ENCODE measurements around the gene C22orf39. TPM values are rescaled to one million over a fixed set of nuclear protein-coding genes. Genes with fewer than 3 reads are reported as not detected.

Gene C22orf39
- total RNA-seq, 1 donor from 2014 or later: 36.4 TPM

GRCh38 chr22:19434829-19435580 is 12.5 kb downstream of the C22orf39 start:
- Histone ChIP-seq H3K36me3 (peaks cover 39% of the 10 kb centered on the region), H3K9me3 (no peaks in the 10 kb centered on the region), H3K27me3 (ENCODE audit: low read depth) (no peaks in the 10 kb centered on the region), H3K4me3 (no peak overlapping the region), H3K27ac (no peak overlapping the region), H3K4me1 (peaks cover 17% of the 10 kb centered on the region)
- intact Hi-C loops (cut with DNase I): no loop called here
- TF ChIP-seq CTCF (IDR thresholded peaks at IDR 0.05): no peak
- ATAC-seq (no peak), DNase-seq (no peak)

DNA sequence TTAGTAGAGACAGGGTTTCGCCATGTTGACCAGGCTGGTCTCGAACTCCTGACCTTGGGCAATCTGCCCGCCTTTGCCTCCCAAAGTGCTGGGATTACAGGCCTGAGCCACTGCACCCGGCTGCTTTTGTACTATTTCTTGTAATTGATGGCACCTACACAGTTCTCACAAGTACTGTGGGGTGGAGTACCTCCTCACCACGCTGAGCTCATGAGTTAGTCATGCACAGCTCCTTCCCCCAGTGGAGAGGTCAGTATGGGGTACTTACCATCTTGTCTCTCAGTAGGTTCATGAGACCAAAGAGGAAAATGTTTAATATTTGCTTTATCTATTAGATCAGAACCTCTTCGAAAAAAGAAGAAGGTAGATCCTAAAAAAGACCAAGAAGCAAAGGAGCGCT is 13.1 kb downstream of the C22orf39 start:
- Histone ChIP-seq H3K4me3 (no peak overlapping the region), H3K36me3 (peaks cover 39% of the 10 kb centered on the region), H3K27ac (no peak overlapping the region), H3K4me1 (peaks cover 23% of the 10 kb centered on the region), H3K9me3 (no peaks in the 10 kb centered on the region), H3K27me3 (ENCODE audit: low read depth) (no peaks in the 10 kb centered on the region)
- no peak for TF ChIP-seq CTCF (IDR thresholded peaks at IDR 0.05)
- intact Hi-C loops (cut with DNase I): no loop called here
- ATAC-seq (no peak), DNase-seq (no peak)

- TF ChIP-seq CTCF (IDR thresholded peaks at IDR 0.05): no peak
- Histone ChIP-seq H3K9me3 (no peaks in the 10 kb centered on the region), H3K4me3 (peak within 1 kb of the TSS; percentile 69), H3K36me3 (peaks cover 29% of the 10 kb centered on the region), H3K4me1 (peaks cover 38% of the 10 kb centered on the region), H3K27ac (peak within 1 kb of the TSS; percentile 98), H3K27me3 (ENCODE audit: low read depth) (no peaks in the 10 kb centered on the region)
- intact Hi-C loops (cut with DNase I): no loop called here
- peak; percentile 98 to 99 for ATAC-seq
- DNase-seq: peak; percentile 98
Observed at GRCh38 chr22:19432133-19432851, 15.2 kb downstream of the C22orf39 start, which contains the start of gene MRPL40. MRPL40 (plus strand) TSS chr22:19432545; CDS start chr22:19432555, 10 bp downstream.

DNA sequence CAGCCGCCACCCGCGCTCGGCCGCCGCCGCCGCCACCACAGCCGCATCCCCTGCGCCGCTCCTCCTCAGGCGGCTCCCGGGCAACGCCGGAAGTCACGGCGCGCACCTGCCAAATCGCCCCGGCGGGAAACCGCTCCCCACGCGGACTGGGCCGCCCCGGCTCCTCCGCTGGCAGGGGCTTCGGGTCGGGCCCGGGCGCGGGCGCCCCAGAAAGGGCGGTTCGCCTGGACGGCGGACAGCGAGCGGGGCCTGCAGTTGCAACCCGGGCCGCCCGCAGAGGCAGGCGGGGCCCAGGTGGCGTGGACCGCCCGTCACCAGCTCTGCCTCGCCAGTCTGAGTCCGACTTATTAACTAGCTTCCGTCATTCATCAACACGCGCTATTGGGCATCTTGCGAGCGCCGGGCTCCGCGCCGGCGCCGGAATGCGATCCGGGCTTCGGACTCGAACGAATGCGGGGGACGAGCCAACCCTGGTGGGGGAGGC is 15.8 kb downstream of the C22orf39 start, which contains the start of gene HIRA:
Gene HIRA (minus strand): TSS at position 85 of the 484 bp plus-strand sequence. CDS start 257 bp downstream, outside the sequence.
- H3K4me1 ChIP-seq: peaks cover 43% of the 10 kb centered on the region
- DNase-seq: peak; percentile 87
- TF ChIP-seq CTCF (IDR thresholded peaks at IDR 0.05): no peak

DNA sequence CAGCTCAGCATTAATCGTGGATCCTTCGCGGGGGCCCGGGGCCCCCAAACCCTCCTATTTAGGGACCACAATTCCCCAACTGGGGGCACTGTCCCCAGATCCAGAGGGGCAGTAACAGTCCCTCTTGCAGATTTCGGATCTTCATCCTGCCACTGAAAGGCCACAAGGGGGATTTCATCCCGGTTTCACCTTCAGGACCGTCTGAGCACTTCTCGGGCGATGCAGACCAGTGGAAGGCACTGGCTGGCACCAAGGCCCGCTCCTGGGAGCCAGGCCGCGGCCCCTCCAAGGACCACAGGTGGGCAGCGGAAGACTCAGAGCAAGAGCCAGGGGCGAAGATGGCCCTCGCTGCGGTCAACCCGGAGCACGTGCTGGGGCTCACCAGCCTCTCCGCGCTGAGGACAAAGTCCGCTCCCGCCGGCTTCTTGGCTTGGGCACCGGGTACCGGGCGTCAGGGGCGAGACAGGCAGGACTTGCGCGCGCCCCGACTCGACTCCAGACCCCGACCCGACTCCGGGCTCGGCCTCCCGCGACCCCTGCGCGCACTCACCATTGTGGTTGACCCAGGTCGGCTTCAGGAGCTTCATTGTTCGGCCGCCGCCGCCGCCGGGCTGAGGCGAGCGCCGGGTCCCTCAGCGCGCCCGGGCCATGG is 16.5 kb downstream of the C22orf39 start:
- H3K4me3 ChIP-seq: peak overlapping the region; percentile 69
- H3K27ac ChIP-seq: peak overlapping the region; percentile 98
- no peak for TF ChIP-seq CTCF (IDR thresholded peaks at IDR 0.05)
- peaks cover 50% of the 10 kb centered on the region for H3K4me1 ChIP-seq
- H3K36me3 ChIP-seq: peaks cover 19% of the 10 kb centered on the region
- no peaks in the 10 kb centered on the region for H3K9me3 ChIP-seq
- H3K27me3 ChIP-seq (ENCODE audit: low read depth): no peaks in the 10 kb centered on the region
- intact Hi-C loops (cut with DNase I): no loop called here
- ATAC-seq (no peak), DNase-seq (peak; percentile 60)

More for the DNA sequence above, 15.8 kb downstream of the C22orf39 start, which contains the start of gene HIRA:
- Histone ChIP-seq H3K9me3 (no peaks in the 10 kb centered on the region), H3K4me3 (peak within 1 kb of the TSS; percentile 69), H3K27me3 (ENCODE audit: low read depth) (no peaks in the 10 kb centered on the region), H3K27ac (peak within 1 kb of the TSS; percentile 98), H3K36me3 (peaks cover 26% of the 10 kb centered on the region)
- intact Hi-C loops (cut with DNase I): no loop called here
- peak; percentile 91 for ATAC-seq

Data from lower lobe of right lung (tissue), 2 donors.